SK-N-SH (cell line): ENCODE data around the gene GNB1L.

Experiments
- CTCF ChIP-seq: fragments of 200-600 bp; sonication (generic); IDR thresholded peaks from 2 replicates; pipeline ENCODE4 v1.6.1; 2017; ENCODE audit warnings: antibody characterized with exemption, mild to moderate bottlenecking, moderate library complexity
- EZH2phosphoT487 ChIP-seq: fragments of 200-600 bp; sonication (generic); IDR thresholded peaks from 2 replicates; pipeline ENCODE4 v1.6.1; 2017; ENCODE audit warnings: low read depth, mixed run types, mild to moderate bottlenecking, antibody characterized with exemption, moderate library complexity, borderline replicate concordance
- IRF3 ChIP-seq: fragments of 150-350 bp; IDR thresholded peaks from 2 replicates; pipeline ENCODE4 v1.6.1; 2016; ENCODE audit warnings: mild to moderate bottlenecking, low read depth, low read length
- MAX ChIP-seq: IDR thresholded peaks from 2 replicates; pipeline ENCODE4 v1.4.0; 2012; ENCODE audit warnings: low read depth
- POLR2AphosphoS5 ChIP-seq: IDR thresholded peaks from 2 replicates; pipeline ENCODE4 v1.6.1; 2012; ENCODE audit warnings: low read depth, low read length

GRCh38 chr22:19843107-19843856 lies 11.4 kb downstream of the GNB1L start:
- TF ChIP-seq EZH2phosphoT487 (no peak), MAX (no peak), CTCF (no peak), POLR2AphosphoS5 (no peak), IRF3 (no peak)
